HepG2 (cell line): ENCODE results near the gene FIBCD1.

ENCODE experiments used
- ELF1 ChIP-seq: sonication (generic); formaldehyde crosslinking; IDR thresholded peaks from 2 replicates; pipeline ENCODE4 v1.4.0; 2020; ENCODE audit warnings: missing genetic modification reagents
- POLR2AphosphoS5 ChIP-seq: IDR thresholded peaks from 2 replicates; pipeline ENCODE4 v1.6.1; 2012; ENCODE audit warnings: low read depth, low read length
- ZNF121 ChIP-seq: sonication (generic); formaldehyde crosslinking; IDR thresholded peaks from 2 replicates; pipeline ENCODE4 v1.5.0; 2020; ENCODE audit warnings: mild to moderate bottlenecking, missing genetic modification reagents
- TF ChIP-seq, protein P1 (sequence below): sonication (generic); formaldehyde crosslinking; IDR thresholded peaks from 2 replicates; pipeline ENCODE4 v1.4.0; 2020; ENCODE audit warnings: missing genetic modification reagents

DNA sequence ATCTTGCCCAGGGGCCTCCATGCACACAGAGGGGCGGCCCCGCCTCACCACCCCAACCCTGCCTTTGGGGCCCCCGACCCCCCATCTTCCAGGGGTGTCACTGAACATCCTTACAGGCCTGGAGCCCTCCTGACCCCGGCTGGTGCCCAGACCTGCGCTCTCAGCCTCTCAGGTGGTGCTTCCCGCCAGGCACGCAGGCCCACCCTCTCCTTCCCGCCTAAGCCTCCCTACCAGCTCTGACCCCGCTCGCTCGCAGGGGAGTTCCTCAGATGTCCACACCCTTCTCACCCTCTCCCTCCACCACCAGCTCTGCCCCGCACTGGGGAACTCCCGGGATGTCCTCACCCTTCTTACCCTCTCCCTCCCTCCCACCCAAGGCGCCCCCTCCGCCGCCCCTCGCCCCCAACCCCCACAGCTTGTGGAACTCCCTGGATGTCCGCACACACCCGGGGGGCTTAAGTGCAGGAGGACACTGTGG, 30.1 kb downstream of the FIBCD1 start:
- TF ChIP-seq ELF1 (CRISPR knock-in tag) = no peak
- no peak for TF ChIP-seq ZNF121 (CRISPR knock-in tag)
- no peak for TF ChIP-seq POLR2AphosphoS5
- TF ChIP-seq, protein P1, sequence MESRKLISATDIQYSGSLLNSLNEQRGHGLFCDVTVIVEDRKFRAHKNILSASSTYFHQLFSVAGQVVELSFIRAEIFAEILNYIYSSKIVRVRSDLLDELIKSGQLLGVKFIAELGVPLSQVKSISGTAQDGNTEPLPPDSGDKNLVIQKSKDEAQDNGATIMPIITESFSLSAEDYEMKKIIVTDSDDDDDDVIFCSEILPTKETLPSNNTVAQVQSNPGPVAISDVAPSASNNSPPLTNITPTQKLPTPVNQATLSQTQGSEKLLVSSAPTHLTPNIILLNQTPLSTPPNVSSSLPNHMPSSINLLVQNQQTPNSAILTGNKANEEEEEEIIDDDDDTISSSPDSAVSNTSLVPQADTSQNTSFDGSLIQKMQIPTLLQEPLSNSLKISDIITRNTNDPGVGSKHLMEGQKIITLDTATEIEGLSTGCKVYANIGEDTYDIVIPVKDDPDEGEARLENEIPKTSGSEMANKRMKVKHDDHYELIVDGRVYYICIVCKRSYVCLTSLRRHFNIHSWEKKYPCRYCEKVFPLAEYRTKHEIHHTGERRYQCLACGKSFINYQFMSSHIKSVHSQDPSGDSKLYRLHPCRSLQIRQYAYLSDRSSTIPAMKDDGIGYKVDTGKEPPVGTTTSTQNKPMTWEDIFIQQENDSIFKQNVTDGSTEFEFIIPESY (CRISPR knock-in tag) = no peak
